GM19463 (cell line): ENCODE measurements around the gene GADD45G.

Experiments
- ATAC-seq: cut with Tn5 transposase; IDR thresholded peaks from one replicate; pipeline ENCODE4 v1.9.1; 2021; ENCODE audit warnings: mild to moderate bottlenecking, moderate library complexity; ENCODE audit not compliant: unreplicated experiment

Gene GADD45G

GRCh38 chr9:89647366-89648128 is 42.7 kb downstream of the GADD45G start:
- ATAC-seq: no peak

GRCh38 chr9:89648247-89649000 is 43.6 kb downstream of the GADD45G start:
- ATAC-seq: no peak

- no peak for ATAC-seq
Observed at GRCh38 chr9:89649039-89649691, 44.4 kb downstream of the GADD45G start.

- ATAC-seq: no peak
Observed at GRCh38 chr9:89654025-89654662, 49.3 kb downstream of the GADD45G start.

GRCh38 chr9:89655056-89655989 is 50.5 kb downstream of the GADD45G start:
- no peak for ATAC-seq
